CD14-positive monocyte (primary cell): ENCODE results near the gene RCAN3. TPM values are rescaled to one million over a fixed set of nuclear protein-coding genes. Genes with fewer than 3 reads are reported as not detected.
"Not testable (repeated sequence)": the region's sequence is repeated elsewhere in the genome, so short reads cannot be mapped to it uniquely, and the experiment has no call there.

ENCODE experiments used
- DNase-seq, 3 donors: peaks; one replicate each; pipeline ENCODE4 v3.0.0-alpha.2; 2011 to 2022
- H2AFZ ChIP-seq: 2 replicates; pipeline ENCODE4 v1.6.0; 2012; ENCODE audit warnings: mild to moderate bottlenecking, low read depth, low read length, inconsistent platforms; ENCODE audit not compliant: insufficient read depth, poor library complexity, severe bottlenecking
- H3K27ac ChIP-seq, 2 donors: 1 replicate in 1 of 2; 2 replicates in 1 of 2; pipeline ENCODE4 v1.5.1; 2012 to 2013; ENCODE audit warnings: low read length in 2 of 2, control low read depth in 1 of 2, inconsistent platforms in 1 of 2, low read depth in 1 of 2, mild to moderate bottlenecking in 1 of 2
- H3K27me3 ChIP-seq, 2 donors: one replicate each; pipeline versions ENCODE4 v1.6.0 to v1.6.1; 2011 to 2013; ENCODE audit warnings: low read length in 2 of 2; ENCODE audit not compliant: control insufficient read depth in 2 of 2, insufficient read depth in 2 of 2
- H3K36me3 ChIP-seq, 2 donors: replicated peaks in 1 of 2; 1 replicate in 1 of 2; 2 replicates in 1 of 2; pipeline versions ENCODE4 v1.5.1 to v1.6.1; 2012 to 2013; ENCODE audit warnings: low read length in 2 of 2, control low read depth in 1 of 2, inconsistent platforms in 1 of 2, mild to moderate bottlenecking in 1 of 2; ENCODE audit not compliant: insufficient read depth in 2 of 2, control insufficient read depth in 1 of 2
- H3K4me1 ChIP-seq, 2 donors: 1 replicate in 1 of 2; 2 replicates in 1 of 2; pipeline versions ENCODE4 v1.5.1 to v1.6.1; 2012 to 2013; ENCODE audit warnings: low read length in 2 of 2, control low read depth in 1 of 2, inconsistent platforms in 1 of 2, mild to moderate bottlenecking in 1 of 2, moderate library complexity in 1 of 2; ENCODE audit not compliant: insufficient read depth in 2 of 2, control insufficient read depth in 1 of 2
- H3K4me2 ChIP-seq: replicated peaks from 2 replicates; pipeline ENCODE3; 2012; ENCODE audit warnings: low read length, moderate library complexity, mild to moderate bottlenecking; ENCODE audit not compliant: poor library complexity, severe bottlenecking; ENCODE audit errors: extremely low read depth
- H3K4me3 ChIP-seq, 3 experiments: fragments of 200-600 bp in 1 of 3; sonication (generic) in 1 of 3; replicated peaks in 1 of 3; 1 replicate in 2 of 3; 2 replicates in 1 of 3; pipeline ENCODE4 v1.5.1; 2011 to 2013; ENCODE audit warnings: low read length in 3 of 3, mild to moderate bottlenecking in 3 of 3, control low read depth in 2 of 3, low read depth in 2 of 3, inconsistent platforms in 1 of 3, moderate library complexity in 1 of 3
- H3K79me2 ChIP-seq: 2 replicates; pipeline ENCODE4 v1.6.0; 2012; ENCODE audit warnings: mild to moderate bottlenecking, control low read depth, inconsistent platforms, low read length, moderate library complexity; ENCODE audit not compliant: insufficient read depth
- H3K9ac ChIP-seq: 2 replicates; pipeline ENCODE4 v1.6.0; 2017; ENCODE audit warnings: low read length, mild to moderate bottlenecking; ENCODE audit not compliant: insufficient read depth, poor library complexity, severe bottlenecking
- H3K9me3 ChIP-seq, 2 donors: replicated peaks in 1 of 2; 1 replicate in 1 of 2; 2 replicates in 1 of 2; pipeline versions ENCODE4 v1.5.1 to v1.6.1; 2012 to 2013; ENCODE audit warnings: low read length in 2 of 2, control low read depth in 1 of 2; ENCODE audit not compliant: control insufficient read depth in 1 of 2, insufficient read depth in 1 of 2
- H4K20me1 ChIP-seq: 2 replicates; pipeline ENCODE4 v1.6.0; 2012; ENCODE audit warnings: mild to moderate bottlenecking, low read length, control low read depth, moderate library complexity; ENCODE audit not compliant: insufficient read depth
- H3K27ac Mint-ChIP-seq, 7 donors: one replicate each; pipeline ENCODE4 v1.8.0; 2020; ENCODE audit warnings: mild to moderate bottlenecking in 7 of 7, mixed read lengths in 7 of 7, moderate library complexity in 6 of 7, inconsistent platforms in 2 of 7
- H3K27me3 Mint-ChIP-seq, 3 donors: one replicate each; pipeline ENCODE4 v1.8.0; 2021 to 2022; ENCODE audit warnings: low read depth in 3 of 3, mild to moderate bottlenecking in 3 of 3, mixed read lengths in 3 of 3, moderate library complexity in 3 of 3, inconsistent platforms in 1 of 3
- H3K36me3 Mint-ChIP-seq, 2 donors: one replicate each; pipeline ENCODE4 v1.8.0; 2020; ENCODE audit warnings: mixed read lengths in 2 of 2, inconsistent platforms in 1 of 2, mild to moderate bottlenecking in 1 of 2
- H3K4me1 Mint-ChIP-seq: one replicate; pipeline ENCODE4 v1.8.0; 2020; ENCODE audit warnings: mild to moderate bottlenecking, mixed read lengths
- H3K4me3 Mint-ChIP-seq, 2 donors: one replicate each; pipeline ENCODE4 v1.8.0; 2020; ENCODE audit warnings: mild to moderate bottlenecking in 2 of 2, mixed read lengths in 2 of 2, moderate library complexity in 1 of 2
- H3K9me3 Mint-ChIP-seq, 7 donors: one replicate each; pipeline ENCODE4 v1.8.0; 2020 to 2022; ENCODE audit warnings: mixed read lengths in 7 of 7, mild to moderate bottlenecking in 6 of 7, moderate library complexity in 6 of 7, inconsistent platforms in 2 of 7
- CTCF ChIP-seq: fragments of 200-600 bp; IDR thresholded peaks from one replicate; pipeline ENCODE4 v1.8.0; 2022; ENCODE audit warnings: antibody characterized with exemption, mild to moderate bottlenecking
- WGBS: methylation state at CpG from one replicate; pipeline ENCODE4 v1.1.5; 2013; ENCODE audit warnings: missing lambda C conversion rate; ENCODE audit not compliant: insufficient coverage; 5-methylcytosine and 5-hydroxymethylcytosine counted together
- intact Hi-C, 2 donors: fragments of 100-400 bp; cut with micrococcal nuclease; formaldehyde crosslinking; loops; one replicate each; pipeline versions ENCODE4 v1.15.0 to v1.15.1; 2023
- polyA plus RNA-seq, 3 donors: library from polyadenylated mRNA; depleted of rRNA in 1 of 3; unstranded in 2 of 3; stranded (reverse) in 1 of 3; fragments of 300-500 nt in 2 of 3; fragments of >200 nt in 1 of 3; fragmentation: Illumina TruSeq in 2 of 3; gene quantifications; 1 replicate in 2 of 3; 2 replicates in 1 of 3; pipeline ENCODE4 v1.2.3, GENCODE V29; 2012 to 2021

Gene RCAN3
- polyA plus RNA-seq, 3 donors = 7.1 to 9.1 (median 8.8) TPM

- no peak overlapping the region for H3K4me2 ChIP-seq
- no peaks in the 10 kb centered on the region for H3K79me2 ChIP-seq
- no peak overlapping the region for H3K9ac ChIP-seq
- H2AFZ ChIP-seq = no peak overlapping the region
- WGBS = 78% methylated on average over 5 of the region's 7 CpGs
- peaks cover 0 to 13% of the 10 kb centered on the region in 2 donors for H3K9me3 ChIP-seq
- Mint-ChIP-seq H3K4me3 (no peak overlapping the region), H3K9me3 (peaks cover 8 to 18% (median 9%) of the 10 kb centered on the region in 7 donors), H3K4me1 (peaks cover 11% of the 10 kb centered on the region), H3K27ac (no peak overlapping the region), H3K27me3 (peaks cover 0 to 4% (median 1%) of the 10 kb centered on the region in 3 donors), H3K36me3 (peaks cover 0 to 3% of the 10 kb centered on the region in 2 donors)
- no peak overlapping the region for H3K27ac ChIP-seq
- peaks cover 8 to 12% of the 10 kb centered on the region in 2 donors for H3K4me1 ChIP-seq
- intact Hi-C loops = no loop called here
- DNase-seq = no peak
- H3K36me3 ChIP-seq = no peaks in the 10 kb centered on the region
- TF ChIP-seq CTCF = no peak
- no peak overlapping the region for H3K4me3 ChIP-seq
- no peaks in the 10 kb centered on the region for H4K20me1 ChIP-seq
- no peaks in the 10 kb centered on the region for H3K27me3 ChIP-seq
Observed at GRCh38 chr1:24486331-24487065, 16.1 kb upstream of the RCAN3 start.

GRCh38 chr1:24487455-24487854, 15.2 kb upstream of the RCAN3 start:
- Histone ChIP-seq H2AFZ (no peak overlapping the region), H3K9ac (no peak overlapping the region), H3K4me2 (no peak overlapping the region), H3K27ac (no peak overlapping the region), H3K27me3 (no peaks in the 10 kb centered on the region), H4K20me1 (no peaks in the 10 kb centered on the region), H3K4me1 (peaks cover 0 to 2% of the 10 kb centered on the region in 2 donors), H3K36me3 (no peaks in the 10 kb centered on the region), H3K9me3 (peaks cover 0 to 13% of the 10 kb centered on the region in 2 donors), H3K79me2 (no peaks in the 10 kb centered on the region), H3K4me3 (no peak overlapping the region)
- Mint-ChIP-seq H3K4me1 (peaks cover 3% of the 10 kb centered on the region), H3K4me3 (no peak overlapping the region), H3K9me3 (peaks cover 7 to 16% (median 9%) of the 10 kb centered on the region in 7 donors), H3K27me3 (peaks cover 0 to 4% (median 1%) of the 10 kb centered on the region in 3 donors), H3K27ac (no peak overlapping the region), H3K36me3 (peaks cover 0 to 3% of the 10 kb centered on the region in 2 donors)
- 73% methylated on average over 6 of the region's 9 CpGs for WGBS
- TF ChIP-seq CTCF = no peak
- intact Hi-C loops = no loop called here
- no peak for DNase-seq

GRCh38 chr1:24488159-24488558, 14.5 kb upstream of the RCAN3 start:
- WGBS = 97% methylated on average over 6 of the region's 7 CpGs
- H3K4me1 Mint-ChIP-seq, H3K4me3 Mint-ChIP-seq, H3K4me2 ChIP-seq, H3K4me3 ChIP-seq, H3K79me2 ChIP-seq, H3K27me3 ChIP-seq, H3K27me3 Mint-ChIP-seq, H4K20me1 ChIP-seq, H3K4me1 ChIP-seq, H3K36me3 ChIP-seq, H2AFZ ChIP-seq, H3K9ac ChIP-seq, intact Hi-C loops, H3K27ac ChIP-seq, H3K36me3 Mint-ChIP-seq: not testable (repeated sequence)
- Mint-ChIP-seq H3K27ac (peak overlapping the region in 1 of 7 donors; percentile 27), H3K9me3 (peaks cover 7 to 16% (median 9%) of the 10 kb centered on the region in 7 donors)
- peak in 1 of 3 donors; percentile 26 for DNase-seq
- H3K9me3 ChIP-seq = peaks cover 0 to 13% of the 10 kb centered on the region in 2 donors
